Measurements from ENCODE around the gene MARCHF6. TPM values are rescaled to one million over a fixed set of nuclear protein-coding genes. Genes with fewer than 3 reads are reported as not detected.

The MARCHF6 gene
- total and polyA plus RNA-seq, 9 of the 15 experiments (the other 6 are each of a cell fraction or from before 2014, with no cell fraction given) = 74.1 to 456 (median 116) TPM

DNA sequence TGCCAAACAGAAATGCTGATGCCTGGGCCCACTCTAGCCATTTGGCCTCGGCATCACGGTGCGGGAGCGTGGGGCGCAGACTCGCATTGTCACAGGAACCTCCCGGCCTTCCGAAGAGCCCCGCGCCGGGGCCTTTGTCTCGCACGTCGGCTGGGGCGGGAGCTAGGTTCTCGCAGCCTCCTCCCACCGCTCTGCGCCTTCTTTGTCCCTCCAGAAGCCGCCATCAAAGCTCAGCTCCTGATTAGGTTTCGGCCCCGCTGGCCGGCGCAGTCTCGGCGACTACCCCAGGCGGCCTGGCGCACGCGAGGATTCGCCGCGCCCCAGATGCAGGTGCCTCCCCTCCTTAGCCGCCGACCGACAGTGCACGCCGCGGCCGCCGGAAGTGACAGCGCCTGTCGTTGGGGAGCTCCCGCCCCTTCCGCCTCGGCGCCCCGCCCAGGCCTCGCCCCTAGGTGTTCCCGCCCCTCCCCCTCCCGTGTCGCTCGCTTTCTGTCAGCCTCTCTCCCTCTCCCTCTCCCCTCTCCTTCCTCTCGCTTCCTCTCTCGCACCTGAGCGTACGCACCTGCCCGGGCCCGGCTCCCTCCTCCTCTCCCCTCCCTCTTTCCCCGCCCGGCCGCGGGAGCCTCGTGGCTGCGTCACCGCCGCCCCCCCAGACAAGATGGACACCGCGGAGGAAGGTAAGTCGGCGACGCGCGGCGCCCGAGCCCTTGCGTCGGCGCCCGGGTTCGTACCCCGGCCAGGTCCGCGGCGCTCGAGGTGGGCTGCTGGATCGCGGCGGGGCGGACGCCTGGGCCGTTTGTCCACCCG, at the start of gene MARCHF6 (continued):
- TF ChIP-seq, protein P1, sequence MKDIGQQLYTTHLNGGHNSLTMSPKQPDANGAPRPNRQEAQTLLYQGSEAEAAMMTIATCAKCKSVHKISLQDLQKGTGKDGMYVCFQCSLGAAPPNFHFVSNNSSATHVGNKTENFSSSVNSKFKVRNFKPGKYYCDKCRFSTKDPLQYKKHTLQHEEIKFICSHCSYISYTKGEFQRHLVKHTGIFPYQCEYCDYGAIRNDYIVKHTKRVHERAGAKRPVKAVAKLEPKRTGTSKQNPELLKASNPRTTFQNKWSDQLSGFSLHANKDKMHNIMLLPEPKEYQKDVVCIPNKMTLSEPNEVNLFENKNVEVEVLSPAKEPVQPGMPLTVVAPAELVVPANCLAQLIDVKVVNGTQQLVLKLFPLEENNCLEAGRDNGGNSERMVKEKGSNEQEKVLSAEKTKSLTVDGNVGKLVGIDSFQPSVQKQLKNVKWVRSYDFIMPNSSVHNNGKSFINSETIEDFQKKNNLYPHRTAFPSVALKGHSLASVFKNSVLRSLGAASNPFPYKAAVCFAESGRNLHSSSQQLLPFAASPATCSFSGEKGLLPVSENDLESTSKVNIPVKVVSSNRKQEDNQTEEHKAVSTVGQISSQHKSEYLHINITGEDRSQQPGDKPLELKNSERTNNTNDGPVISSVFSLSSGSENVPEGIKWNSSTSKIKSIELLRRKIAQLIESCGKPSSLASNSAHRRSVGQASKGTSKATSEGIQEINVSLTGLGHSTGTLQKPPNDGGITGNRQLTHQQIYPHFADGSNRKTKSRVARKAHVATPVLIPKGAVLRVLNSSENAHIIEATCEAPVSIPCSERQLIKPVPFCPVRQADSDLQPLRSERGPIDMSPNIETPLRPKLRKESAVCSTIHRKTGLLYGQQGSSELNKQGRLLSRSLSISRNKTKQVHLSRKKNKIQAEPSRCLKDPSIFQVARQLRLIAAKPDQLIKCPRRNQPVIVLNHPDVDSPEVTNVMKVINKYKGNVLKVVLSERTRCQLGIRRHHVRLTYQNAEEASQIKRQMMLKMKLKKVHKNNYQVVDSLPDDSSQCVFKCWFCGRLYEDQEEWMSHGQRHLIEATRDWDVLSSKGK (CRISPR knock-in tag; IDR thresholded peaks at IDR 0.05) = no peak
- TF ChIP-seq SMAD1 (IDR thresholded peaks at IDR 0.05; ENCODE audit: low read depth, low read length, partially characterized antibody) = peak; percentile 57
- TF ChIP-seq, protein P2, sequence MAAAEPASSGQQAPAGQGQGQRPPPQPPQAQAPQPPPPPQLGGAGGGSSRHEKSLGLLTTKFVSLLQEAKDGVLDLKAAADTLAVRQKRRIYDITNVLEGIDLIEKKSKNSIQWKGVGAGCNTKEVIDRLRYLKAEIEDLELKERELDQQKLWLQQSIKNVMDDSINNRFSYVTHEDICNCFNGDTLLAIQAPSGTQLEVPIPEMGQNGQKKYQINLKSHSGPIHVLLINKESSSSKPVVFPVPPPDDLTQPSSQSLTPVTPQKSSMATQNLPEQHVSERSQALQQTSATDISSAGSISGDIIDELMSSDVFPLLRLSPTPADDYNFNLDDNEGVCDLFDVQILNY (CRISPR knock-in tag; IDR thresholded peaks at IDR 0.05) = 0 out of 2 replicates have a peak, but pooled peaks have one; percentile 24
- TF ChIP-seq, protein P3, sequence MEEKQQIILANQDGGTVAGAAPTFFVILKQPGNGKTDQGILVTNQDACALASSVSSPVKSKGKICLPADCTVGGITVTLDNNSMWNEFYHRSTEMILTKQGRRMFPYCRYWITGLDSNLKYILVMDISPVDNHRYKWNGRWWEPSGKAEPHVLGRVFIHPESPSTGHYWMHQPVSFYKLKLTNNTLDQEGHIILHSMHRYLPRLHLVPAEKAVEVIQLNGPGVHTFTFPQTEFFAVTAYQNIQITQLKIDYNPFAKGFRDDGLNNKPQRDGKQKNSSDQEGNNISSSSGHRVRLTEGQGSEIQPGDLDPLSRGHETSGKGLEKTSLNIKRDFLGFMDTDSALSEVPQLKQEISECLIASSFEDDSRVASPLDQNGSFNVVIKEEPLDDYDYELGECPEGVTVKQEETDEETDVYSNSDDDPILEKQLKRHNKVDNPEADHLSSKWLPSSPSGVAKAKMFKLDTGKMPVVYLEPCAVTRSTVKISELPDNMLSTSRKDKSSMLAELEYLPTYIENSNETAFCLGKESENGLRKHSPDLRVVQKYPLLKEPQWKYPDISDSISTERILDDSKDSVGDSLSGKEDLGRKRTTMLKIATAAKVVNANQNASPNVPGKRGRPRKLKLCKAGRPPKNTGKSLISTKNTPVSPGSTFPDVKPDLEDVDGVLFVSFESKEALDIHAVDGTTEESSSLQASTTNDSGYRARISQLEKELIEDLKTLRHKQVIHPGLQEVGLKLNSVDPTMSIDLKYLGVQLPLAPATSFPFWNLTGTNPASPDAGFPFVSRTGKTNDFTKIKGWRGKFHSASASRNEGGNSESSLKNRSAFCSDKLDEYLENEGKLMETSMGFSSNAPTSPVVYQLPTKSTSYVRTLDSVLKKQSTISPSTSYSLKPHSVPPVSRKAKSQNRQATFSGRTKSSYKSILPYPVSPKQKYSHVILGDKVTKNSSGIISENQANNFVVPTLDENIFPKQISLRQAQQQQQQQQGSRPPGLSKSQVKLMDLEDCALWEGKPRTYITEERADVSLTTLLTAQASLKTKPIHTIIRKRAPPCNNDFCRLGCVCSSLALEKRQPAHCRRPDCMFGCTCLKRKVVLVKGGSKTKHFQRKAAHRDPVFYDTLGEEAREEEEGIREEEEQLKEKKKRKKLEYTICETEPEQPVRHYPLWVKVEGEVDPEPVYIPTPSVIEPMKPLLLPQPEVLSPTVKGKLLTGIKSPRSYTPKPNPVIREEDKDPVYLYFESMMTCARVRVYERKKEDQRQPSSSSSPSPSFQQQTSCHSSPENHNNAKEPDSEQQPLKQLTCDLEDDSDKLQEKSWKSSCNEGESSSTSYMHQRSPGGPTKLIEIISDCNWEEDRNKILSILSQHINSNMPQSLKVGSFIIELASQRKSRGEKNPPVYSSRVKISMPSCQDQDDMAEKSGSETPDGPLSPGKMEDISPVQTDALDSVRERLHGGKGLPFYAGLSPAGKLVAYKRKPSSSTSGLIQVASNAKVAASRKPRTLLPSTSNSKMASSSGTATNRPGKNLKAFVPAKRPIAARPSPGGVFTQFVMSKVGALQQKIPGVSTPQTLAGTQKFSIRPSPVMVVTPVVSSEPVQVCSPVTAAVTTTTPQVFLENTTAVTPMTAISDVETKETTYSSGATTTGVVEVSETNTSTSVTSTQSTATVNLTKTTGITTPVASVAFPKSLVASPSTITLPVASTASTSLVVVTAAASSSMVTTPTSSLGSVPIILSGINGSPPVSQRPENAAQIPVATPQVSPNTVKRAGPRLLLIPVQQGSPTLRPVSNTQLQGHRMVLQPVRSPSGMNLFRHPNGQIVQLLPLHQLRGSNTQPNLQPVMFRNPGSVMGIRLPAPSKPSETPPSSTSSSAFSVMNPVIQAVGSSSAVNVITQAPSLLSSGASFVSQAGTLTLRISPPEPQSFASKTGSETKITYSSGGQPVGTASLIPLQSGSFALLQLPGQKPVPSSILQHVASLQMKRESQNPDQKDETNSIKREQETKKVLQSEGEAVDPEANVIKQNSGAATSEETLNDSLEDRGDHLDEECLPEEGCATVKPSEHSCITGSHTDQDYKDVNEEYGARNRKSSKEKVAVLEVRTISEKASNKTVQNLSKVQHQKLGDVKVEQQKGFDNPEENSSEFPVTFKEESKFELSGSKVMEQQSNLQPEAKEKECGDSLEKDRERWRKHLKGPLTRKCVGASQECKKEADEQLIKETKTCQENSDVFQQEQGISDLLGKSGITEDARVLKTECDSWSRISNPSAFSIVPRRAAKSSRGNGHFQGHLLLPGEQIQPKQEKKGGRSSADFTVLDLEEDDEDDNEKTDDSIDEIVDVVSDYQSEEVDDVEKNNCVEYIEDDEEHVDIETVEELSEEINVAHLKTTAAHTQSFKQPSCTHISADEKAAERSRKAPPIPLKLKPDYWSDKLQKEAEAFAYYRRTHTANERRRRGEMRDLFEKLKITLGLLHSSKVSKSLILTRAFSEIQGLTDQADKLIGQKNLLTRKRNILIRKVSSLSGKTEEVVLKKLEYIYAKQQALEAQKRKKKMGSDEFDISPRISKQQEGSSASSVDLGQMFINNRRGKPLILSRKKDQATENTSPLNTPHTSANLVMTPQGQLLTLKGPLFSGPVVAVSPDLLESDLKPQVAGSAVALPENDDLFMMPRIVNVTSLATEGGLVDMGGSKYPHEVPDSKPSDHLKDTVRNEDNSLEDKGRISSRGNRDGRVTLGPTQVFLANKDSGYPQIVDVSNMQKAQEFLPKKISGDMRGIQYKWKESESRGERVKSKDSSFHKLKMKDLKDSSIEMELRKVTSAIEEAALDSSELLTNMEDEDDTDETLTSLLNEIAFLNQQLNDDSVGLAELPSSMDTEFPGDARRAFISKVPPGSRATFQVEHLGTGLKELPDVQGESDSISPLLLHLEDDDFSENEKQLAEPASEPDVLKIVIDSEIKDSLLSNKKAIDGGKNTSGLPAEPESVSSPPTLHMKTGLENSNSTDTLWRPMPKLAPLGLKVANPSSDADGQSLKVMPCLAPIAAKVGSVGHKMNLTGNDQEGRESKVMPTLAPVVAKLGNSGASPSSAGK (IDR thresholded peaks at IDR 0.05) = peak; percentile 80
- peak; percentile 90 for TF ChIP-seq HMGN3 (IDR thresholded peaks at IDR 0.05; ENCODE audit: borderline replicate concordance, extremely low read depth, insufficient read length, low read depth, low read length)
- TF ChIP-seq MED1 (CRISPR knock-in tag; IDR thresholded peaks at IDR 0.05; ENCODE audit: borderline replicate concordance) = no peak
- TF ChIP-seq ARID1B (IDR thresholded peaks at IDR 0.05) = no peak
- TF ChIP-seq NONO (IDR thresholded peaks at IDR 0.05; ENCODE audit: low read depth in 2 of 2, low read length in 1 of 2) = peak; percentile 60 to 78; a peak in 2 of 4 replicates
- TF ChIP-seq ZNF830 (CRISPR knock-in tag; IDR thresholded peaks at IDR 0.05) = no peak
- peak; percentile 52 for TF ChIP-seq HNRNPLL (IDR thresholded peaks at IDR 0.05; ENCODE audit: low read depth, low read length, poor library complexity, severe bottlenecking)
